GM23338 (cell line): ENCODE measurements around the gene TNIP2. TPM values are rescaled to one million over a fixed set of nuclear protein-coding genes. Genes with fewer than 3 reads are reported as not detected.

Experiments
- ATAC-seq: fragments of 200-7000 bp; cut with Tn5 transposase; 3 replicates; pipeline ENCODE4 v1.9.1; 2020
- DNase-seq: peaks from one replicate; pipeline ENCODE4 v3.0.0-alpha.2; 2015; ENCODE audit warnings: low spot score
- H2AFZ ChIP-seq: fragments of 200-600 bp; sonication (generic); 2 replicates; pipeline ENCODE4 v1.8.0; 2016; ENCODE audit warnings: antibody characterized with exemption, mild to moderate bottlenecking, moderate library complexity
- H3F3A ChIP-seq: fragments of 200-600 bp; sonication (generic); replicated peaks from 2 replicates; pipeline ENCODE4 v1.8.0; 2017; ENCODE audit warnings: antibody characterized with exemption, mixed run types, low read depth
- H3K27ac ChIP-seq: fragments of 200-600 bp; sonication (generic); 2 replicates; pipeline ENCODE4 v1.6.1; 2016; ENCODE audit warnings: low read depth
- H3K27me3 ChIP-seq: fragments of 200-600 bp; sonication (generic); 2 replicates; pipeline ENCODE4 v1.8.0; 2016; ENCODE audit warnings: mild to moderate bottlenecking, mixed run types, moderate library complexity; ENCODE audit not compliant: insufficient read depth
- H3K36me3 ChIP-seq: fragments of 200-600 bp; sonication (generic); 2 replicates; pipeline ENCODE4 v1.8.0; 2016; ENCODE audit warnings: mild to moderate bottlenecking; ENCODE audit not compliant: insufficient read depth
- H3K4me1 ChIP-seq: fragments of 200-600 bp; sonication (generic); 2 replicates; pipeline ENCODE4 v1.8.0; 2016; ENCODE audit warnings: mild to moderate bottlenecking, moderate library complexity; ENCODE audit not compliant: insufficient read depth
- H3K4me2 ChIP-seq: fragments of 200-600 bp; sonication (generic); 2 replicates; pipeline ENCODE4 v1.7.1; 2017; ENCODE audit warnings: mixed run types
- H3K4me3 ChIP-seq: fragments of 200-600 bp; sonication (generic); 2 replicates; pipeline ENCODE4 v1.6.1; 2016; ENCODE audit warnings: mixed run types
- H3K79me2 ChIP-seq: fragments of 200-600 bp; sonication (generic); replicated peaks from 2 replicates; pipeline ENCODE4 v1.8.0; 2017; ENCODE audit warnings: mild to moderate bottlenecking; ENCODE audit not compliant: insufficient read depth
- H3K9me2 ChIP-seq: fragments of 200-600 bp; sonication (generic); 2 replicates; pipeline ENCODE4 v1.8.0; 2017; ENCODE audit not compliant: insufficient read depth
- H4K20me1 ChIP-seq: fragments of 200-600 bp; sonication (generic); replicated peaks from 2 replicates; pipeline ENCODE4 v1.8.0; 2017; ENCODE audit warnings: mild to moderate bottlenecking; ENCODE audit not compliant: insufficient read depth
- H3K27ac Mint-ChIP-seq: 2 replicates; pipeline ENCODE4 v1.8.0; 2020; ENCODE audit warnings: inconsistent platforms, mild to moderate bottlenecking, moderate library complexity, mixed read lengths
- H3K27me3 Mint-ChIP-seq: 3 replicates; pipeline ENCODE4 v1.8.0; 2022; ENCODE audit warnings: low read depth, mild to moderate bottlenecking, moderate library complexity, mixed read lengths, inconsistent platforms; ENCODE audit not compliant: insufficient read depth, poor library complexity
- H3K36me3 Mint-ChIP-seq: 3 replicates; pipeline ENCODE4 v1.8.0; 2021; ENCODE audit warnings: low read depth, mild to moderate bottlenecking, inconsistent platforms, moderate library complexity, mixed read lengths
- H3K4me1 Mint-ChIP-seq: 3 replicates; pipeline ENCODE4 v1.8.0; 2020; ENCODE audit warnings: mild to moderate bottlenecking, inconsistent platforms, mixed read lengths
- H3K4me3 Mint-ChIP-seq: 3 replicates; pipeline ENCODE4 v1.8.0; 2021; ENCODE audit warnings: moderate library complexity, mild to moderate bottlenecking, inconsistent platforms, mixed read lengths
- H3K9me3 Mint-ChIP-seq: 3 replicates; pipeline ENCODE4 v1.8.0; 2020; ENCODE audit warnings: moderate library complexity, mild to moderate bottlenecking, inconsistent platforms, mixed read lengths
- CREB1 ChIP-seq: fragments of 250-450 bp; sonication (Bioruptor Pico); IDR thresholded peaks from 2 replicates; pipeline ENCODE4 v1.5.0; 2020; ENCODE audit warnings: low read depth, mild to moderate bottlenecking, moderate library complexity
- JUNB ChIP-seq: IDR thresholded peaks from one replicate; pipeline ENCODE4 v1.6.1; 2016; ENCODE audit warnings: antibody characterized with exemption; ENCODE audit not compliant: unreplicated experiment
- NANOG ChIP-seq: IDR thresholded peaks from 2 replicates; pipeline ENCODE4 v1.6.1; 2016; ENCODE audit warnings: antibody characterized with exemption, borderline replicate concordance
- POLR2AphosphoS5 ChIP-seq: IDR thresholded peaks from 2 replicates; pipeline ENCODE4 v1.6.1; 2016; ENCODE audit warnings: antibody characterized with exemption, low read depth
- STAT1 ChIP-seq: IDR thresholded peaks from one replicate; pipeline ENCODE4 v1.6.1; 2016; ENCODE audit warnings: antibody characterized with exemption; ENCODE audit not compliant: unreplicated experiment
- ZNF114 ChIP-seq: fragments of 250-450 bp; sonication (Bioruptor Pico); IDR thresholded peaks from 2 replicates; pipeline ENCODE4 v1.5.0; 2020; ENCODE audit warnings: mild to moderate bottlenecking, moderate library complexity
- ZNF331 ChIP-seq: fragments of 250-450 bp; sonication (Bioruptor Pico); IDR thresholded peaks from 2 replicates; pipeline ENCODE4 v1.5.0; 2020; ENCODE audit warnings: low read depth, mild to moderate bottlenecking, moderate library complexity
- polyA plus RNA-seq: library from polyadenylated mRNA; unstranded; fragments of >200 nt; fragmentation: Nextera tagmentation; extraction: Ambion mirVana; gene quantifications from 2 replicates; pipeline ENCODE4 v1.2.1, GENCODE V29; 2016
- total RNA-seq: library from RNA; depleted of rRNA; stranded (reverse); fragments of >200 nt; shearing (Covaris generic); gene quantifications from 2 replicates; pipeline ENCODE4 v1.2.3, GENCODE V29; 2014
- TF ChIP-seq, protein P1 (sequence below), 2 experiments: fragments of 200-600 bp in 1 of 2; sonication (generic) in 1 of 2; conservative IDR thresholded peaks; 2 replicates each; pipeline versions ENCODE4 v1.5.1 to v1.6.1; 2016 to 2017; ENCODE audit warnings: antibody characterized with exemption in 2 of 2, low read depth in 2 of 2, mild to moderate bottlenecking in 2 of 2, moderate library complexity in 1 of 2
- TF ChIP-seq, protein P2 (sequence below): IDR thresholded peaks from 2 replicates; pipeline ENCODE4 v1.6.1; 2016; ENCODE audit warnings: antibody characterized with exemption

The TNIP2 gene
- total and polyA plus RNA-seq, 2 experiments from 2014 or later, result 34.8 to 61.4 TPM

DNA sequence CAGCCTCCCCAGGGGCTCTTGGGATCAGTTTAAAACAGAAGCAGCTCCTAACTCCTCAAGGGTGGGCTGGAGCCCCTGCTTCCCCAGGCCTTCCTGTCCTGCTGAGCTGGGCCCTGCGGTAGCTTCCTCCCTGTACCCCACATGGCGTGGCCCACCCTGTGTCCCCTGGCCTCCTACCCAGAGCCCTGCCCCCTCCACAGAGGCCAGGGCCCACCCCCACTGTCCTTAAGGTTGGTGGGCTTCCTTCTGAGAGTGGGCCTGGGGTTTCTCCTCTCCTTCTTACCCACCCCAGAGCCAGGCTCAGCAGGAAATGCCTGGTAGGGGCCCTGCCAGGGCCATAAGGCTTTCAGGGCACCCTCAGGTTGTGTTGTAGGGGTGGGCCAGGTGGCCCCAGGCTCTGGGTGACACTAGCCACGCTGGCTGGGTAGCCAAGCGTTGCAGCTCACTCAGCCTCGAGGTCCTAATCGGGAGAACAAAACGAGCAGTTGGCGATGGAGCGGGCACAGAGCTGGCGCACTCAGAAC is 48.4 kb upstream of the TNIP2 start:
- H3K27ac ChIP-seq, result no peak overlapping the region
- H3K27me3 Mint-ChIP-seq, result peaks cover 3% of the 10 kb centered on the region
- DNase-seq (no peak), ATAC-seq (no peak)
- no peaks in the 10 kb centered on the region for H3K79me2 ChIP-seq
- H3K4me1 ChIP-seq, result peaks cover 12% of the 10 kb centered on the region; the same call in 1 of the 2 replicates
- no peaks in the 10 kb centered on the region for H3K36me3 ChIP-seq
- no peak for TF ChIP-seq ZNF331 (CRISPR knock-in tag)
- no peak for TF ChIP-seq POLR2AphosphoS5
- TF ChIP-seq, protein P1, sequence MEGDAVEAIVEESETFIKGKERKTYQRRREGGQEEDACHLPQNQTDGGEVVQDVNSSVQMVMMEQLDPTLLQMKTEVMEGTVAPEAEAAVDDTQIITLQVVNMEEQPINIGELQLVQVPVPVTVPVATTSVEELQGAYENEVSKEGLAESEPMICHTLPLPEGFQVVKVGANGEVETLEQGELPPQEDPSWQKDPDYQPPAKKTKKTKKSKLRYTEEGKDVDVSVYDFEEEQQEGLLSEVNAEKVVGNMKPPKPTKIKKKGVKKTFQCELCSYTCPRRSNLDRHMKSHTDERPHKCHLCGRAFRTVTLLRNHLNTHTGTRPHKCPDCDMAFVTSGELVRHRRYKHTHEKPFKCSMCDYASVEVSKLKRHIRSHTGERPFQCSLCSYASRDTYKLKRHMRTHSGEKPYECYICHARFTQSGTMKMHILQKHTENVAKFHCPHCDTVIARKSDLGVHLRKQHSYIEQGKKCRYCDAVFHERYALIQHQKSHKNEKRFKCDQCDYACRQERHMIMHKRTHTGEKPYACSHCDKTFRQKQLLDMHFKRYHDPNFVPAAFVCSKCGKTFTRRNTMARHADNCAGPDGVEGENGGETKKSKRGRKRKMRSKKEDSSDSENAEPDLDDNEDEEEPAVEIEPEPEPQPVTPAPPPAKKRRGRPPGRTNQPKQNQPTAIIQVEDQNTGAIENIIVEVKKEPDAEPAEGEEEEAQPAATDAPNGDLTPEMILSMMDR (conservative IDR thresholded peaks at IDR 0.05; ENCODE audit: low read depth in 2 of 2), result no peak
- peaks cover 9% of the 10 kb centered on the region; the same call in 2 of the 3 replicates for H3K4me1 Mint-ChIP-seq
- H3K27me3 ChIP-seq, result no peaks in the 10 kb centered on the region
- H3K4me2 ChIP-seq, result no peak overlapping the region
- no peaks in the 10 kb centered on the region for H4K20me1 ChIP-seq
- no peak overlapping the region for H3K27ac Mint-ChIP-seq
- peaks cover 6% of the 10 kb centered on the region for H3F3A ChIP-seq
- no peak overlapping the region for H2AFZ ChIP-seq
- no peak overlapping the region for H3K4me3 ChIP-seq
- H3K9me3 Mint-ChIP-seq, result no peaks in the 10 kb centered on the region
- no peaks in the 10 kb centered on the region for H3K9me2 ChIP-seq
- no peaks in the 10 kb centered on the region for H3K36me3 Mint-ChIP-seq
- no peak overlapping the region for H3K4me3 Mint-ChIP-seq

DNA sequence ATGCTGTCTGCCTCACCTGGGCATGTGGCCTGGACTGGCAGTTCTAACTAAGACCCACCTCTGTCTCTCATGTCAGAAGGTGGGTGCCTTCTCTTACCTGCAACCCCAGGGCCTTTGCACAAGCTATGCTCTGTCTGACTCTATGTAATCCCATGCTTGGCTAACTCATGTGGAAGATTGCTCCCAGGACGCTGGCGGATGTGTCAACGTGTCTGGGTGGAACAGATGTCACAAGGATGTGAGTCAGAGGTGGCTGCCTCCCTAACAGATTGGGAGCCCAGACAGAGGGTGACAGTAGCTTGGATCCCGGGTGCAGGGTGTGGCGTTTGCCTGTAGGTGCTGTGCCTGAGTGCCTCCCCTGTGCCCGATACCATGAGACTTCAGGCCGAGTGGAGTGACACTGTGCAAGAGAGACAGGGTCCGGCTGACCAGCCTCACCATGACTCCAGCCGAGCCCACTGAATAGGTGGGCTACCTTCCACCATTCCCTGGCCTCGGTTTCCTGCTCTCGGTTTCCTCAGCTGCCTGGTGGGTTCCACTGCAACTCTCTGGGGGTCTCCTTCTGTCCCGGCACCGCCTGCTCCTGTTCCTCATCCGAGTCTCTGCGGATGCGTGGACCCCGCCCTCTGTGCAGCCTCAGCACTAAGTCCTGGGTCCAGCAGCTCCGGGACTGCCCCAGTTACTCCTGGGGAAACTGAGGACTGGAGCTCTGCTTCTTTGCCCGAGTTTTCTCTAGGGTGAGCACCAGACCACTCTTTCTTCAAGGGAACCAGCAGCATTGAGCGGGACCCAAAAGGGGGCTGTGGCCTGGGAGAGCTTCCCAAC is 47.7 kb upstream of the TNIP2 start:
- no peaks in the 10 kb centered on the region for H4K20me1 ChIP-seq

More for the DNA sequence above, 47.7 kb upstream of the TNIP2 start:
- no peak overlapping the region for H3K4me3 Mint-ChIP-seq
- no peak for DNase-seq
- Histone ChIP-seq H3K36me3 (no peaks in the 10 kb centered on the region), H3K79me2 (no peaks in the 10 kb centered on the region), H3K4me3 (no peak overlapping the region), H3K4me1 (peaks cover 12% of the 10 kb centered on the region; the same call in 1 of the 2 replicates), H3K27me3 (no peaks in the 10 kb centered on the region), H3K4me2 (no peak overlapping the region), H3F3A (peaks cover 6% of the 10 kb centered on the region), H3K27ac (no peak overlapping the region), H3K9me2 (no peaks in the 10 kb centered on the region), H2AFZ (no peak overlapping the region)
- ATAC-seq, result no peak
- H3K27me3 Mint-ChIP-seq, result peaks cover 3% of the 10 kb centered on the region
- H3K9me3 Mint-ChIP-seq, result no peaks in the 10 kb centered on the region
- no peak overlapping the region for H3K27ac Mint-ChIP-seq
- H3K4me1 Mint-ChIP-seq, result peaks cover 11% of the 10 kb centered on the region; the same call in 2 of the 3 replicates
- TF ChIP-seq, protein P1 (conservative IDR thresholded peaks at IDR 0.05; ENCODE audit: low read depth in 2 of 2), result no peak
- TF ChIP-seq, protein P2, sequence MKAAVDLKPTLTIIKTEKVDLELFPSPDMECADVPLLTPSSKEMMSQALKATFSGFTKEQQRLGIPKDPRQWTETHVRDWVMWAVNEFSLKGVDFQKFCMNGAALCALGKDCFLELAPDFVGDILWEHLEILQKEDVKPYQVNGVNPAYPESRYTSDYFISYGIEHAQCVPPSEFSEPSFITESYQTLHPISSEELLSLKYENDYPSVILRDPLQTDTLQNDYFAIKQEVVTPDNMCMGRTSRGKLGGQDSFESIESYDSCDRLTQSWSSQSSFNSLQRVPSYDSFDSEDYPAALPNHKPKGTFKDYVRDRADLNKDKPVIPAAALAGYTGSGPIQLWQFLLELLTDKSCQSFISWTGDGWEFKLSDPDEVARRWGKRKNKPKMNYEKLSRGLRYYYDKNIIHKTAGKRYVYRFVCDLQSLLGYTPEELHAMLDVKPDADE, result no peak
- TF ChIP-seq NANOG (no peak), JUNB (no peak), STAT1 (no peak), CREB1 (CRISPR knock-in tag) (no peak), ZNF114 (CRISPR knock-in tag) (no peak), ZNF331 (CRISPR knock-in tag) (no peak)
- no peaks in the 10 kb centered on the region for H3K36me3 Mint-ChIP-seq
